Skin of body (tissue), 2 donors: ENCODE results near the gene ARSK. TPM values are rescaled to one million over a fixed set of nuclear protein-coding genes. Genes with fewer than 3 reads are reported as not detected.
"Not testable (repeated sequence)": the region's sequence is repeated elsewhere in the genome, so short reads cannot be mapped to it uniquely, and the experiment has no call there.

Experiments used
- DNase-seq: peaks from one replicate; lab custom pipeline; 2025; lab: John Stamatoyannopoulos, UW
- total RNA-seq: library from RNA; depleted of rRNA; stranded (reverse); fragments of >200 nt; gene quantifications from one replicate; pipeline ENCODE4 v1.2.3, GENCODE V29; 2014

The ARSK gene
- total RNA-seq, 1 donor from 2014 or later = 7.2 TPM

GRCh38 chr5:95620870-95621838, 66.3 kb downstream of the ARSK start:
- DNase-seq = no peak

GRCh38 chr5:95621839-95622629, 67.1 kb downstream of the ARSK start:
- no peak for DNase-seq

GRCh38 chr5:95623706-95624105, 68.8 kb downstream of the ARSK start:
- no peak for DNase-seq

- no peak for DNase-seq
Measured at GRCh38 chr5:95624368-95624767, 69.5 kb downstream of the ARSK start.

GRCh38 chr5:95626701-95627100, 71.8 kb downstream of the ARSK start:
- DNase-seq = no peak

- DNase-seq = no peak
Measured at GRCh38 chr5:95627971-95628810, 73.3 kb downstream of the ARSK start.

- DNase-seq = no peak
Measured at GRCh38 chr5:95628933-95629332, 74.0 kb downstream of the ARSK start.

GRCh38 chr5:95630394-95630917, 75.6 kb downstream of the ARSK start:
- no peak for DNase-seq

GRCh38 chr5:95631255-95631958, 76.5 kb downstream of the ARSK start:
- no peak for DNase-seq

- no peak for DNase-seq
Measured at GRCh38 chr5:95631991-95632675, 77.2 kb downstream of the ARSK start.

GRCh38 chr5:95632942-95633341, 78.0 kb downstream of the ARSK start:
- not testable (repeated sequence) for DNase-seq

- no peak for DNase-seq
Measured at GRCh38 chr5:95633671-95634070, 78.8 kb downstream of the ARSK start.

- DNase-seq = no peak
Measured at GRCh38 chr5:95634081-95634480, 79.2 kb downstream of the ARSK start.

GRCh38 chr5:95638632-95639031, 83.7 kb downstream of the ARSK start:
- no peak for DNase-seq

GRCh38 chr5:95641741-95642220, 86.9 kb downstream of the ARSK start:
- DNase-seq = no peak

GRCh38 chr5:95643152-95643551, 88.3 kb downstream of the ARSK start:
- DNase-seq = no peak

GRCh38 chr5:95644351-95645042, 89.6 kb downstream of the ARSK start:
- peak; percentile 30 for DNase-seq

GRCh38 chr5:95646226-95646568, 91.3 kb downstream of the ARSK start:
- DNase-seq = not testable (repeated sequence)
